ENCODE results near the gene CHST7.

The CHST7 gene

GRCh38 chrX:46607916-46608315 lies 34.4 kb downstream of the CHST7 start:
- Histone ChIP-seq H2BK12ac (ENCODE audit: low read length) (no peak overlapping the region), H3K4ac (ENCODE audit: low read depth, low read length) (no peak overlapping the region), H3K9ac (ENCODE audit: low read length) (no peak overlapping the region), H3K9me3 (ENCODE audit: insufficient read depth, low read depth, low read length) (no peaks in the 10 kb centered on the region), H4K12ac (ENCODE audit: low read depth, low read length) (no peak overlapping the region), H3K36me3 (ENCODE audit: control insufficient read depth in 1 of 2, insufficient read depth in 2 of 2, low read length in 2 of 2) (no peaks in the 10 kb centered on the region), H3K4me2 (ENCODE audit: low read length) (no peak overlapping the region), H4K91ac (ENCODE audit: low read depth, low read length) (no peak overlapping the region), H2BK120ac (ENCODE audit: insufficient read depth, low read length, poor library complexity) (no peak overlapping the region), H3K79me2 (ENCODE audit: control insufficient read depth, insufficient read depth, low read length, poor library complexity) (no peaks in the 10 kb centered on the region), H2BK5ac (ENCODE audit: low read depth, low read length, poor library complexity) (no peak overlapping the region), H3K23ac (ENCODE audit: low read length) (no peak overlapping the region), H3K4me1 (ENCODE audit: control insufficient read depth in 1 of 2, insufficient read depth in 2 of 2, low read length in 2 of 2) (peaks cover 0 to 2% of the 10 kb centered on the region in 2 experiments), H3K14ac (ENCODE audit: low read length) (no peak overlapping the region), H2AFZ (ENCODE audit: insufficient read depth, low read length, poor library complexity) (no peak overlapping the region), H3K27me3 (ENCODE audit: insufficient read depth, low read length) (no peaks in the 10 kb centered on the region), H2AK5ac (ENCODE audit: low read length) (no peak overlapping the region), H3K18ac (ENCODE audit: low read length) (no peak overlapping the region), H4K8ac (ENCODE audit: low read depth, low read length) (no peak overlapping the region), H3K79me1 (ENCODE audit: low read length) (no peaks in the 10 kb centered on the region), H3K4me3 (ENCODE audit: low read depth, low read length) (no peak overlapping the region), H3K27ac (ENCODE audit: low read depth, low read length) (no peak overlapping the region)
- no peak for DNase-seq
- no CpG with 5 or more reads among the region's 11 CpGs for WGBS (ENCODE audit: extremely low coverage, insufficient coverage, insufficient read length)

- Histone ChIP-seq H2BK120ac (ENCODE audit: insufficient read depth, low read length, poor library complexity) (no peak overlapping the region), H3K9ac (ENCODE audit: low read length) (no peak overlapping the region), H3K79me1 (ENCODE audit: low read length) (no peaks in the 10 kb centered on the region), H2AFZ (ENCODE audit: insufficient read depth, low read length, poor library complexity) (no peak overlapping the region), H3K27ac (ENCODE audit: low read depth, low read length) (no peak overlapping the region), H2BK5ac (ENCODE audit: low read depth, low read length, poor library complexity) (no peak overlapping the region), H3K23ac (ENCODE audit: low read length) (no peak overlapping the region), H3K4ac (ENCODE audit: low read depth, low read length) (no peak overlapping the region), H4K12ac (ENCODE audit: low read depth, low read length) (no peak overlapping the region), H3K9me3 (ENCODE audit: insufficient read depth, low read depth, low read length) (no peaks in the 10 kb centered on the region), H3K36me3 (ENCODE audit: control insufficient read depth in 1 of 2, insufficient read depth in 2 of 2, low read length in 2 of 2) (peaks cover 0 to 2% of the 10 kb centered on the region in 2 experiments), H3K4me1 (ENCODE audit: control insufficient read depth in 1 of 2, insufficient read depth in 2 of 2, low read length in 2 of 2) (peaks cover 0 to 2% of the 10 kb centered on the region in 2 experiments), H3K14ac (ENCODE audit: low read length) (no peak overlapping the region), H3K4me3 (ENCODE audit: low read depth, low read length) (no peak overlapping the region), H3K18ac (ENCODE audit: low read length) (no peak overlapping the region), H3K27me3 (ENCODE audit: insufficient read depth, low read length) (no peaks in the 10 kb centered on the region), H3K4me2 (ENCODE audit: low read length) (no peak overlapping the region), H2BK12ac (ENCODE audit: low read length) (no peak overlapping the region), H2AK5ac (ENCODE audit: low read length) (no peak overlapping the region), H4K8ac (ENCODE audit: low read depth, low read length) (no peak overlapping the region), H4K91ac (ENCODE audit: low read depth, low read length) (no peak overlapping the region), H3K79me2 (ENCODE audit: control insufficient read depth, insufficient read depth, low read length, poor library complexity) (no peaks in the 10 kb centered on the region)
- WGBS (ENCODE audit: extremely low coverage, insufficient coverage, insufficient read length), result no CpG with 5 or more reads among the region's 5 CpGs
- DNase-seq, result no peak
Observed at GRCh38 chrX:46610070-46610658, 36.6 kb downstream of the CHST7 start.

GRCh38 chrX:46611658-46612362 lies 38.2 kb downstream of the CHST7 start:
- Histone ChIP-seq H3K36me3 (ENCODE audit: control insufficient read depth in 1 of 2, insufficient read depth in 2 of 2, low read length in 2 of 2) (peaks cover 0 to 2% of the 10 kb centered on the region in 2 experiments), H2AFZ (ENCODE audit: insufficient read depth, low read length, poor library complexity) (no peak overlapping the region), H3K4me1 (ENCODE audit: control insufficient read depth in 1 of 2, insufficient read depth in 2 of 2, low read length in 2 of 2) (peaks cover 0 to 2% of the 10 kb centered on the region in 2 experiments), H4K91ac (ENCODE audit: low read depth, low read length) (no peak overlapping the region), H3K4me2 (ENCODE audit: low read length) (no peak overlapping the region), H2BK12ac (ENCODE audit: low read length) (no peak overlapping the region), H3K9me3 (ENCODE audit: insufficient read depth, low read depth, low read length) (no peaks in the 10 kb centered on the region), H3K27ac (ENCODE audit: low read depth, low read length) (no peak overlapping the region), H3K18ac (ENCODE audit: low read length) (no peak overlapping the region), H2BK120ac (ENCODE audit: insufficient read depth, low read length, poor library complexity) (no peak overlapping the region), H3K4ac (ENCODE audit: low read depth, low read length) (no peak overlapping the region), H3K27me3 (ENCODE audit: insufficient read depth, low read length) (no peaks in the 10 kb centered on the region), H3K4me3 (ENCODE audit: low read depth, low read length) (no peak overlapping the region), H3K23ac (ENCODE audit: low read length) (no peak overlapping the region), H4K8ac (ENCODE audit: low read depth, low read length) (no peak overlapping the region), H3K79me1 (ENCODE audit: low read length) (no peaks in the 10 kb centered on the region), H2BK5ac (ENCODE audit: low read depth, low read length, poor library complexity) (no peak overlapping the region), H3K14ac (ENCODE audit: low read length) (no peak overlapping the region), H4K12ac (ENCODE audit: low read depth, low read length) (no peak overlapping the region), H3K79me2 (ENCODE audit: control insufficient read depth, insufficient read depth, low read length, poor library complexity) (no peaks in the 10 kb centered on the region), H2AK5ac (ENCODE audit: low read length) (no peak overlapping the region), H3K9ac (ENCODE audit: low read length) (no peak overlapping the region)
- WGBS (ENCODE audit: extremely low coverage, insufficient coverage, insufficient read length), result no CpG with 5 or more reads among the region's 13 CpGs
- DNase-seq, result peak in 1 of 2 donors; percentile 60

GRCh38 chrX:46617906-46618305 lies 44.3 kb downstream of the CHST7 start:
- Histone ChIP-seq H2BK120ac (ENCODE audit: insufficient read depth, low read length, poor library complexity) (no peak overlapping the region), H3K14ac (ENCODE audit: low read length) (no peak overlapping the region), H3K18ac (ENCODE audit: low read length) (no peak overlapping the region), H2BK12ac (ENCODE audit: low read length) (no peak overlapping the region), H3K9ac (ENCODE audit: low read length) (no peak overlapping the region), H4K8ac (ENCODE audit: low read depth, low read length) (no peak overlapping the region), H3K79me1 (ENCODE audit: low read length) (no peaks in the 10 kb centered on the region), H3K4me2 (ENCODE audit: low read length) (no peak overlapping the region), H3K4me1 (ENCODE audit: control insufficient read depth in 1 of 2, insufficient read depth in 2 of 2, low read length in 2 of 2) (no peaks in the 10 kb centered on the region), H3K36me3 (ENCODE audit: control insufficient read depth in 1 of 2, insufficient read depth in 2 of 2, low read length in 2 of 2) (peaks cover 0 to 3% of the 10 kb centered on the region in 2 experiments), H3K23ac (ENCODE audit: low read length) (no peak overlapping the region), H4K91ac (ENCODE audit: low read depth, low read length) (no peak overlapping the region), H4K12ac (ENCODE audit: low read depth, low read length) (no peak overlapping the region), H3K4me3 (ENCODE audit: low read depth, low read length) (no peak overlapping the region), H3K79me2 (ENCODE audit: control insufficient read depth, insufficient read depth, low read length, poor library complexity) (no peaks in the 10 kb centered on the region), H2BK5ac (ENCODE audit: low read depth, low read length, poor library complexity) (no peak overlapping the region), H3K27me3 (ENCODE audit: insufficient read depth, low read length) (no peaks in the 10 kb centered on the region), H2AFZ (ENCODE audit: insufficient read depth, low read length, poor library complexity) (no peak overlapping the region), H3K4ac (ENCODE audit: low read depth, low read length) (no peak overlapping the region), H3K9me3 (ENCODE audit: insufficient read depth, low read depth, low read length) (no peaks in the 10 kb centered on the region), H3K27ac (ENCODE audit: low read depth, low read length) (no peak overlapping the region), H2AK5ac (ENCODE audit: low read length) (no peak overlapping the region)
- no peak for DNase-seq

All from trophoblast cell (in vitro differentiated cells and primary cell).